H1 (cell line): Measurements from ENCODE around the gene USP7. TPM values are rescaled to one million over a fixed set of nuclear protein-coding genes. Genes with fewer than 3 reads are reported as not detected.

Experiments used
- CTCF ChIA-PET: fragments of 300-600 bp; sonication (Branson Sonifier 250); formaldehyde crosslinking; loops from one replicate; lab custom pipeline; 2021; ENCODE audit not compliant: partially characterized antibody; lab: Charles Lee
- POLR2A ChIA-PET: fragments of 300-600 bp; sonication (Branson Sonifier 250); formaldehyde crosslinking; loops from one replicate; lab custom pipeline; 2021; ENCODE audit warnings: inconsistent platforms; ENCODE audit not compliant: partially characterized antibody; lab: Charles Lee
- DNase-seq, 2 experiments: peaks; one replicate each; pipeline versions ENCODE4 v3.0.0 to v3.0.0-alpha.2; 2010 to 2022; ENCODE audit warnings: low spot score in 2 of 2, low read depth in 1 of 2, mixed read lengths in 1 of 2
- FAIRE-seq: peaks from 2 replicates; lab custom pipeline; 2011; peaks lifted over from hg19 to GRCh38; lab: Jason Lieb, UNC
- H2AFZ ChIP-seq: 2 replicates; pipeline ENCODE4 v1.8.1; 2012; ENCODE audit warnings: low read length, inconsistent platforms
- H2AK5ac ChIP-seq: 2 replicates; pipeline ENCODE4 v1.6.1; 2013; ENCODE audit warnings: low read depth, low read length
- H2BK120ac ChIP-seq: replicated peaks from 2 replicates; pipeline ENCODE3; 2013; ENCODE audit warnings: low read depth, low read length, inconsistent platforms
- H2BK12ac ChIP-seq: 2 replicates; pipeline ENCODE4 v1.6.1; 2013; ENCODE audit warnings: low read depth, low read length
- H2BK15ac ChIP-seq: 2 replicates; pipeline ENCODE4 v1.6.1; 2013; ENCODE audit warnings: low read length
- H2BK20ac ChIP-seq: 2 replicates; pipeline ENCODE4 v1.6.1; 2013; ENCODE audit warnings: low read length
- H2BK5ac ChIP-seq: 2 replicates; pipeline ENCODE4 v1.6.1; 2013; ENCODE audit warnings: low read depth, low read length
- H3K14ac ChIP-seq: 2 replicates; pipeline ENCODE4 v1.6.1; 2013; ENCODE audit warnings: inconsistent platforms; ENCODE audit not compliant: insufficient read length
- H3K18ac ChIP-seq: 2 replicates; pipeline ENCODE4 v1.6.1; 2013; ENCODE audit warnings: low read length; ENCODE audit errors: extremely low read depth
- H3K23ac ChIP-seq: 2 replicates; pipeline ENCODE4 v1.6.1; 2013; ENCODE audit warnings: inconsistent platforms; ENCODE audit not compliant: insufficient read length
- H3K23me2 ChIP-seq: 2 replicates; pipeline ENCODE4 v1.6.1; 2013; ENCODE audit warnings: low read depth, low read length
- H3K27ac ChIP-seq: 2 replicates; pipeline ENCODE4 v1.6.1; 2011; ENCODE audit warnings: low read depth, low read length, inconsistent platforms
- H3K27me3 ChIP-seq, 4 experiments: replicated peaks in 1 of 4; 1 replicate in 1 of 4; 2 replicates in 3 of 4; pipeline versions ENCODE4 v1.6.1 to v1.8.1; 2011 to 2013; ENCODE audit warnings: low read length in 3 of 4, mild to moderate bottlenecking in 3 of 4, inconsistent platforms in 2 of 4, mixed read lengths in 2 of 4, moderate library complexity in 1 of 4; ENCODE audit not compliant: control insufficient read depth in 3 of 4, insufficient read depth in 3 of 4; ENCODE audit errors: extremely low read depth in 1 of 4
- H3K36me3 ChIP-seq, 4 experiments: 2 replicates each; pipeline versions ENCODE4 v1.6.1 to v1.8.1; 2011 to 2013; ENCODE audit warnings: mild to moderate bottlenecking in 4 of 4, low read length in 3 of 4, moderate library complexity in 2 of 4, control low read depth in 1 of 4, inconsistent platforms in 1 of 4; ENCODE audit not compliant: insufficient read depth in 4 of 4, control insufficient read depth in 2 of 4
- H3K4ac ChIP-seq: replicated peaks from 2 replicates; pipeline ENCODE3; 2013; ENCODE audit warnings: low read length, low read depth, mixed read lengths, inconsistent platforms; ENCODE audit not compliant: insufficient read length
- H3K4me1 ChIP-seq, 4 experiments: replicated peaks in 1 of 4; 1 replicate in 1 of 4; 2 replicates in 3 of 4; pipeline versions ENCODE4 v1.6.1 to v1.8.1; 2011 to 2013; ENCODE audit warnings: low read length in 3 of 4, inconsistent platforms in 2 of 4, mixed read lengths in 1 of 4; ENCODE audit not compliant: insufficient read depth in 4 of 4, control insufficient read depth in 3 of 4
- H3K4me2 ChIP-seq, 2 experiments: 2 replicates each; pipeline versions ENCODE4 v1.6.1 to v1.8.1; 2011 to 2013; ENCODE audit warnings: low read depth in 2 of 2, low read length in 2 of 2, control low read depth in 1 of 2, inconsistent platforms in 1 of 2, mild to moderate bottlenecking in 1 of 2; ENCODE audit not compliant: insufficient read depth in 1 of 2
- H3K4me3 ChIP-seq, 4 experiments: fragments of 200-600, 300-600 bp in 1 of 4; sonication (generic), shearing (Covaris generic), sonication (Bioruptor Twin) in 1 of 4; 2 replicates each; pipeline versions ENCODE4 v1.5.1 to v1.8.1; 2011 to 2016; ENCODE audit warnings: low read length in 4 of 4, low read depth in 3 of 4, control low read depth in 2 of 4, inconsistent platforms in 2 of 4, mild to moderate bottlenecking in 2 of 4, mixed read lengths in 1 of 4, moderate library complexity in 1 of 4; ENCODE audit not compliant: insufficient read depth in 2 of 4; ENCODE audit errors: extremely low read depth in 1 of 4
- H3K56ac ChIP-seq: replicated peaks from 2 replicates; pipeline ENCODE3; 2013; ENCODE audit warnings: low read depth, mild to moderate bottlenecking, mixed read lengths, low read length, inconsistent platforms; ENCODE audit not compliant: insufficient read length
- H3K79me1 ChIP-seq: 2 replicates; pipeline ENCODE4 v1.6.1; 2013; ENCODE audit warnings: low read depth, low read length, control low read depth
- H3K79me2 ChIP-seq, 2 experiments: 2 replicates each; pipeline versions ENCODE4 v1.6.1 to v1.8.1; 2012 to 2013; ENCODE audit warnings: low read length in 2 of 2, mild to moderate bottlenecking in 2 of 2, inconsistent platforms in 1 of 2; ENCODE audit not compliant: insufficient read depth in 2 of 2, control insufficient read depth in 1 of 2
- H3K9ac ChIP-seq, 4 experiments: replicated peaks in 1 of 4; 1 replicate in 1 of 4; 2 replicates in 3 of 4; pipeline versions ENCODE4 v1.6.1 to v1.8.1; 2011 to 2013; ENCODE audit warnings: low read depth in 3 of 4, low read length in 3 of 4, control low read depth in 2 of 4, mild to moderate bottlenecking in 2 of 4, moderate library complexity in 2 of 4, inconsistent platforms in 1 of 4; ENCODE audit errors: extremely low read depth in 1 of 4
- H3K9me3 ChIP-seq, 2 experiments: 2 replicates each; pipeline versions ENCODE4 v1.6.1 to v1.8.1; 2012 to 2013; ENCODE audit warnings: mild to moderate bottlenecking in 2 of 2, moderate library complexity in 2 of 2, control low read depth in 1 of 2, inconsistent platforms in 1 of 2, low read depth in 1 of 2, low read length in 1 of 2, mixed read lengths in 1 of 2; ENCODE audit not compliant: insufficient read depth in 2 of 2
- H4K20me1 ChIP-seq, 2 experiments: replicated peaks in 1 of 2; 2 replicates each; pipeline versions ENCODE3 to v1.8.1; 2011 to 2013; ENCODE audit warnings: inconsistent platforms in 2 of 2, low read length in 2 of 2, mild to moderate bottlenecking in 1 of 2; ENCODE audit not compliant: insufficient read depth in 2 of 2, control insufficient read depth in 1 of 2
- H4K5ac ChIP-seq: 2 replicates; pipeline ENCODE4 v1.6.1; 2013; ENCODE audit warnings: low read length, low read depth, mixed read lengths, inconsistent platforms; ENCODE audit not compliant: insufficient read length
- H4K8ac ChIP-seq: 2 replicates; pipeline ENCODE4 v1.8.0; 2013; ENCODE audit warnings: mild to moderate bottlenecking, moderate library complexity, low read length, inconsistent platforms; ENCODE audit not compliant: insufficient read depth; ENCODE audit errors: extremely low read depth
- H4K91ac ChIP-seq: replicated peaks from 2 replicates; pipeline ENCODE3; 2013; ENCODE audit warnings: low read length, mixed read lengths, inconsistent platforms; ENCODE audit not compliant: insufficient read length
- BRCA1 ChIP-seq: IDR thresholded peaks from 2 replicates; pipeline ENCODE4 v1.6.1; 2012; ENCODE audit warnings: low read depth, low read length, improper control_type of control experiment
- CHD1 ChIP-seq: IDR thresholded peaks from 2 replicates; pipeline ENCODE4 v1.6.1; 2012; ENCODE audit warnings: low read depth, low read length, improper control_type of control experiment
- GABPA ChIP-seq: IDR thresholded peaks from 2 replicates; pipeline ENCODE4 v1.6.1; 2011; ENCODE audit warnings: mild to moderate bottlenecking, low read length, moderate library complexity, borderline replicate concordance; ENCODE audit not compliant: insufficient read depth
- KDM5A ChIP-seq: fragments of 200-600 bp; IDR thresholded peaks from 2 replicates; pipeline ENCODE4 v1.7.1; 2012; ENCODE audit warnings: mild to moderate bottlenecking, low read length, inconsistent platforms, mixed read lengths
- YY1 ChIP-seq: IDR thresholded peaks from 2 replicates; pipeline ENCODE4 v1.6.1; 2011; ENCODE audit warnings: low read depth, mild to moderate bottlenecking, low read length
- WGBS, 2 experiments: shearing (Covaris generic) in 1 of 2; methylation state at CpG; one replicate each; pipeline versions ENCODE4 v1.1.6 to v1.1.7; 2013 to 2015; ENCODE audit warnings: low lambda C conversion rate in 2 of 2, mixed read lengths in 2 of 2, inconsistent platforms in 1 of 2, low coverage in 1 of 2, missing lambda C conversion rate in 1 of 2; ENCODE audit not compliant: insufficient replicate concordance in 2 of 2, insufficient coverage in 1 of 2, insufficient read length in 1 of 2; ENCODE audit errors: extremely low coverage in 1 of 2, missing lambda C conversion rate in 1 of 2; 5-methylcytosine and 5-hydroxymethylcytosine counted together
- polyA plus RNA-seq, 7 experiments: library from polyadenylated mRNA; depleted of rRNA in 3 of 7; stranded (reverse) in 5 of 7; unstranded in 2 of 7; fragments of >200 nt in 5 of 7; fragments of 200-250 nt in 2 of 7; gene quantifications; 1 replicate in 5 of 7; 2 replicates in 1 of 7; 4 replicates in 1 of 7; pipeline versions ENCODE4 v1.2.1 to v1.2.3, GENCODE V29; 2011 to 2013; ENCODE audit warnings: missing spikeins in 2 of 7, mixed read lengths in 2 of 7
- total RNA-seq: library from RNA; stranded (reverse); fragmentation: NEBNext Ultra II Directional; extraction: Animal tissue kit (Norgen Biotek cat#: 25700); gene quantifications from 2 replicates; pipeline ENCODE4 v1.2.1, GENCODE V29; 2021
- TF ChIP-seq, protein P1 (sequence below): IDR thresholded peaks from 2 replicates; pipeline ENCODE4 v1.6.1; 2012; ENCODE audit warnings: inconsistent platforms
- TF ChIP-seq, protein P2 (sequence below), 3 experiments: IDR thresholded peaks; 1 replicate in 2 of 3; 2 replicates in 1 of 3; pipeline versions ENCODE4 v1.5.1 to v1.6.1; 2011; ENCODE audit warnings: low read length in 3 of 3, mild to moderate bottlenecking in 3 of 3, inconsistent platforms in 2 of 3, low read depth in 1 of 3, moderate library complexity in 1 of 3; ENCODE audit not compliant: insufficient read depth in 1 of 3; ENCODE audit errors: control extremely low read depth in 1 of 3
- TF ChIP-seq, protein P3 (sequence below): IDR thresholded peaks from 2 replicates; pipeline ENCODE4 v1.6.1; 2012; ENCODE audit warnings: inconsistent platforms

The USP7 gene
- total and polyA plus RNA-seq, 2 of the 8 experiments (the other 6 are each of a cell fraction or from before 2014, with no cell fraction given): 21.3 to 211 TPM

DNA sequence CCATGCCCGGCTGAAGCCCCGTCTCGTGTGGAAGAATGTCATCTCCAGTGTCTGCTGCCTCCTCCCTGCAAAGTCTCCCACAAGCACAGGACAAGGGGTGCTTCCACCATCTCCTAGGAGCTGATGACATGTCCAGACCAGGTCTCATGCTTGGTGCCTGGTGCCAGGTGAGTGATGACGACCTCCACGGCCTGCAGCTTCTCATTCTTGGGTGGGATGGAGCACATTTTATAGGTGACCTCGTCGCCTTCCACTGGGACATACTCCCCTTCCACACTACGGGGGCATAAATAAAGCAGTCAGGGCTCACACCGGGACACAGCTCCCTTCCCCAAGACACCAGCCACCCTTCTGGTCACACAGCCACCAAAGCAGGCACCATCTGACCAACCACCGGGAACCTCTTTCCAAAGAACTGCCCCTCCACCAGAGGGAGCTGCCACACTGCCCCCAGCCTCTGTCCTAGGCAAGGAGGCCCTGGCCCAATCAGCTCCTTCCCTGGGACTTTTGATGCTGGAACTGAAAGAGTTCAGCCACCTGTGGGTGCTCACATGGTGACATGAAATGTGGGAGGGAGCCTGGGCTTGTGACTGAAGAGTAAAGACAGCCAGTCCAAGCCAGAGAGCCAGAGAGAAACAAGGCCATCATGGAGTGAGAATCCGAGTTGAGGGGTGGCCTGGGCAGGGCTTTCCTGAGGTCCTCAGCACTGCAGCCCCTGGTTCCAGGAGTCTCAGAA lies 108.5 kb downstream of the USP7 start:
- Histone ChIP-seq H2BK5ac (no peak overlapping the region), H2AK5ac (no peak overlapping the region), H2BK15ac (no peak overlapping the region), H3K79me1 (peaks cover 21% of the 10 kb centered on the region), H2BK12ac (no peak overlapping the region), H3K79me2 (peaks cover 3 to 25% of the 10 kb centered on the region in 2 experiments; a peak in 3 of 4 replicates), H4K5ac (no peak overlapping the region), H4K8ac (no peak overlapping the region), H3K9me3 (no peaks in the 10 kb centered on the region), H3K4me1 (peaks cover 0 to 14% (median 5%) of the 10 kb centered on the region in 4 experiments; a peak in 5 of 7 replicates), H3K4me2 (no peak overlapping the region), H3K18ac (no peak overlapping the region), H4K20me1 (peaks cover 20 to 26% of the 10 kb centered on the region in 2 experiments), H3K4ac (no peak overlapping the region), H2AFZ (no peak overlapping the region), H3K56ac (no peak overlapping the region), H3K36me3 (peaks cover 33 to 91% (median 47%) of the 10 kb centered on the region in 4 experiments), H2BK20ac (no peak overlapping the region), H3K14ac (no peak overlapping the region), H3K27ac (no peak overlapping the region), H4K91ac (no peak overlapping the region), H2BK120ac (no peak overlapping the region), H3K9ac (no peak overlapping the region), H3K4me3 (no peak overlapping the region), H3K23me2 (no peaks in the 10 kb centered on the region), H3K27me3 (no peaks in the 10 kb centered on the region), H3K23ac (no peak overlapping the region)
- peak in 1 of 2 experiments; percentile 61 for DNase-seq
- no peak for FAIRE-seq
- ChIA-PET POLR2A (interaction anchor here (0.7 to 24.4 kb wide), 6 partner anchors 13 to 108 kb away, joined by 3 to 456 read pairs (median 4); partner anchors contain the start of genes CARHSP1, LITAFD and USP7), CTCF (interaction anchor here (0.6 to 8.8 kb wide), 9 partner anchors 12 to 76 kb away, joined by 3 to 90 read pairs (median 3); partner anchors contain the start of gene CARHSP1)
- 78% methylated on average over 11 of the region's 11 CpGs; no CpG with 5 or more reads in 1 of the 2 experiments for WGBS, 2 experiments
- TF ChIP-seq BRCA1: no peak
- TF ChIP-seq, protein P1, sequence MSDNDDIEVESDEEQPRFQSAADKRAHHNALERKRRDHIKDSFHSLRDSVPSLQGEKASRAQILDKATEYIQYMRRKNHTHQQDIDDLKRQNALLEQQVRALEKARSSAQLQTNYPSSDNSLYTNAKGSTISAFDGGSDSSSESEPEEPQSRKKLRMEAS: no peak
- TF ChIP-seq, protein P2, sequence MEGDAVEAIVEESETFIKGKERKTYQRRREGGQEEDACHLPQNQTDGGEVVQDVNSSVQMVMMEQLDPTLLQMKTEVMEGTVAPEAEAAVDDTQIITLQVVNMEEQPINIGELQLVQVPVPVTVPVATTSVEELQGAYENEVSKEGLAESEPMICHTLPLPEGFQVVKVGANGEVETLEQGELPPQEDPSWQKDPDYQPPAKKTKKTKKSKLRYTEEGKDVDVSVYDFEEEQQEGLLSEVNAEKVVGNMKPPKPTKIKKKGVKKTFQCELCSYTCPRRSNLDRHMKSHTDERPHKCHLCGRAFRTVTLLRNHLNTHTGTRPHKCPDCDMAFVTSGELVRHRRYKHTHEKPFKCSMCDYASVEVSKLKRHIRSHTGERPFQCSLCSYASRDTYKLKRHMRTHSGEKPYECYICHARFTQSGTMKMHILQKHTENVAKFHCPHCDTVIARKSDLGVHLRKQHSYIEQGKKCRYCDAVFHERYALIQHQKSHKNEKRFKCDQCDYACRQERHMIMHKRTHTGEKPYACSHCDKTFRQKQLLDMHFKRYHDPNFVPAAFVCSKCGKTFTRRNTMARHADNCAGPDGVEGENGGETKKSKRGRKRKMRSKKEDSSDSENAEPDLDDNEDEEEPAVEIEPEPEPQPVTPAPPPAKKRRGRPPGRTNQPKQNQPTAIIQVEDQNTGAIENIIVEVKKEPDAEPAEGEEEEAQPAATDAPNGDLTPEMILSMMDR (IDR thresholded peaks at IDR 0.05; ENCODE audit: control extremely low read depth in 1 of 3, insufficient read depth in 1 of 3, low read depth in 1 of 3, low read length in 3 of 3): peak; percentile 16 to 31 (median 29); a peak in 2 of 4 replicates
- TF ChIP-seq CHD1: no peak
- no peak for TF ChIP-seq GABPA
- TF ChIP-seq YY1: no peak
- no peak for TF ChIP-seq KDM5A
- TF ChIP-seq, protein P3, sequence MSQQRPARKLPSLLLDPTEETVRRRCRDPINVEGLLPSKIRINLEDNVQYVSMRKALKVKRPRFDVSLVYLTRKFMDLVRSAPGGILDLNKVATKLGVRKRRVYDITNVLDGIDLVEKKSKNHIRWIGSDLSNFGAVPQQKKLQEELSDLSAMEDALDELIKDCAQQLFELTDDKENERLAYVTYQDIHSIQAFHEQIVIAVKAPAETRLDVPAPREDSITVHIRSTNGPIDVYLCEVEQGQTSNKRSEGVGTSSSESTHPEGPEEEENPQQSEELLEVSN: no peak
